ENCODE measurements around the gene CDS2.

- no peak for TF ChIP-seq EP300 (IDR thresholded peaks at IDR 0.05)
- TF ChIP-seq CTCF (IDR thresholded peaks at IDR 0.05): no peak
- no peak for TF ChIP-seq POLR2AphosphoS5 (IDR thresholded peaks at IDR 0.05)
- no peak for TF ChIP-seq POLR2A (IDR thresholded peaks at IDR 0.05)
Observed at GRCh38 chr20:5146099-5146668, 19.4 kb downstream of the CDS2 start.
